IPS-NIHi7 (cell line): Measurements from ENCODE around the gene RASA3.

Experiments
- DNase-seq: peaks from one replicate; pipeline ENCODE4 v3.0.0; 2012; ENCODE audit warnings: mixed read lengths; ENCODE audit errors: extremely low spot score

The RASA3 gene

GRCh38 chr13:114067381-114067885, 65.0 kb downstream of the RASA3 start:
- no peak for DNase-seq

- DNase-seq, result no peak
Observed at GRCh38 chr13:114066956-114067355, 65.5 kb downstream of the RASA3 start.

GRCh38 chr13:114065926-114066774, 66.3 kb downstream of the RASA3 start:
- DNase-seq, result no peak

GRCh38 chr13:114065141-114065925, 67.1 kb downstream of the RASA3 start:
- DNase-seq, result peak; percentile 83

- no peak for DNase-seq
Observed at GRCh38 chr13:114064450-114065140, 67.8 kb downstream of the RASA3 start.

GRCh38 chr13:114063545-114064449, 68.6 kb downstream of the RASA3 start:
- DNase-seq, result no peak

GRCh38 chr13:114062754-114063153, 69.7 kb downstream of the RASA3 start:
- no peak for DNase-seq

- DNase-seq, result no peak
Observed at GRCh38 chr13:114062341-114062740, 70.1 kb downstream of the RASA3 start.

GRCh38 chr13:114061744-114062143, 70.7 kb downstream of the RASA3 start:
- no peak for DNase-seq

GRCh38 chr13:114061047-114061446, 71.4 kb downstream of the RASA3 start:
- no peak for DNase-seq

GRCh38 chr13:114059946-114060860, 72.2 kb downstream of the RASA3 start:
- no peak for DNase-seq

GRCh38 chr13:114059428-114059827, 73.0 kb downstream of the RASA3 start:
- DNase-seq, result no peak

GRCh38 chr13:114058051-114058867, 74.2 kb downstream of the RASA3 start:
- DNase-seq, result no peak

- no peak for DNase-seq
Observed at GRCh38 chr13:114057166-114058050, 75.0 kb downstream of the RASA3 start.

GRCh38 chr13:114056205-114057013, 76.0 kb downstream of the RASA3 start:
- DNase-seq, result no peak

GRCh38 chr13:114055766-114056165, 76.7 kb downstream of the RASA3 start:
- no peak for DNase-seq

GRCh38 chr13:114054830-114055439, 77.5 kb downstream of the RASA3 start:
- DNase-seq, result no peak
